HepG2 (cell line): ENCODE measurements around the gene GSDMA. TPM values are rescaled to one million over a fixed set of nuclear protein-coding genes. Genes with fewer than 3 reads are reported as not detected.

ENCODE experiments used
- ATAC-seq: fragments of 200-7000 bp; cut with Tn5 transposase; 3 replicates; pipeline ENCODE4 v1.9.1; 2020; ENCODE audit warnings: mild to moderate bottlenecking, moderate library complexity
- BruUV-seq: library from RNA; stranded (reverse); fragments of 400-500 nt; replicated peaks from 2 replicates; lab custom pipeline; 2021; lab: Mats Ljungman, UMichigan
- CTCF ChIA-PET: fragments of 300-600 bp; formaldehyde crosslinking; extraction: SDS; loops from one replicate; lab custom pipeline; 2021; ENCODE audit warnings: low total read pairs, inconsistent platforms, low intra/inter-chr PET ratio; lab: Yijun Ruan, JAX
- POLR2A ChIA-PET: fragments of 350-600 bp; sonication (Branson Sonifier 250); formaldehyde crosslinking; loops from one replicate; lab custom pipeline; 2020; ENCODE audit warnings: antibody characterized with exemption, inconsistent platforms; lab: Yijun Ruan, JAX
- DNase-seq: peaks from one replicate; pipeline ENCODE4 v3.0.0-alpha.2; 2015; ENCODE audit warnings: low spot score
- FAIRE-seq: peaks from 3 replicates; lab custom pipeline; 2011; peaks lifted over from hg19 to GRCh38; lab: Jason Lieb, UNC
- H2AFZ ChIP-seq: one replicate; pipeline ENCODE4 v1.6.1; 2011; ENCODE audit warnings: low read length, inconsistent platforms
- H3K27ac ChIP-seq: fragments of 300-600 bp; 3 replicates; pipeline ENCODE4 v1.8.0; 2011; ENCODE audit warnings: mixed run types, mild to moderate bottlenecking, mixed read lengths, low read length, inconsistent platforms; ENCODE audit not compliant: insufficient read depth; ENCODE audit errors: extremely low read length
- H3K27me3 ChIP-seq, 2 experiments: fragments of 200-600 bp in 1 of 2; 2 replicates in 1 of 2; 3 replicates in 1 of 2; pipeline versions ENCODE4 v1.6.0 to v1.8.0; 2011; ENCODE audit warnings: low read length in 2 of 2, mild to moderate bottlenecking in 2 of 2, moderate library complexity in 2 of 2, inconsistent platforms in 1 of 2; ENCODE audit not compliant: insufficient read depth in 2 of 2, control insufficient read depth in 1 of 2
- H3K36me3 ChIP-seq, 2 experiments: fragments of 200-600 bp in 1 of 2; replicated peaks in 1 of 2; 2 replicates in 1 of 2; 3 replicates in 1 of 2; pipeline versions ENCODE4 v1.5.1 to v1.8.0; 2011; ENCODE audit warnings: low read length in 2 of 2, inconsistent platforms in 1 of 2; ENCODE audit not compliant: insufficient read depth in 2 of 2, control insufficient read depth in 1 of 2
- H3K4me1 ChIP-seq: 2 replicates; pipeline ENCODE4 v1.5.1; 2012; ENCODE audit warnings: low read length, inconsistent platforms; ENCODE audit not compliant: insufficient read depth
- H3K4me2 ChIP-seq: 2 replicates; pipeline ENCODE4 v1.6.0; 2011; ENCODE audit warnings: low read depth, low read length, inconsistent platforms
- H3K4me3 ChIP-seq, 3 experiments: fragments of 200-600 bp in 1 of 3; sonication (generic), shearing (Covaris generic) in 1 of 3; replicated peaks in 1 of 3; 2 replicates each; pipeline ENCODE4 v1.5.1; 2011 to 2016; ENCODE audit warnings: low read length in 3 of 3, inconsistent platforms in 2 of 3, low read depth in 2 of 3, mild to moderate bottlenecking in 2 of 3, control low read depth in 1 of 3, mixed read lengths in 1 of 3; ENCODE audit not compliant: insufficient read depth in 1 of 3
- H3K79me2 ChIP-seq: one replicate; pipeline ENCODE4 v1.6.1; 2011; ENCODE audit warnings: low read length, inconsistent platforms; ENCODE audit not compliant: insufficient read depth
- H3K9ac ChIP-seq: 2 replicates; pipeline ENCODE4 v1.6.0; 2011; ENCODE audit warnings: mild to moderate bottlenecking, low read depth, low read length, inconsistent platforms; ENCODE audit not compliant: insufficient read depth
- H3K9me3 ChIP-seq: 2 replicates; pipeline ENCODE4 v1.5.1; 2012; ENCODE audit warnings: mild to moderate bottlenecking, low read length
- H4K20me1 ChIP-seq: 2 replicates; pipeline ENCODE4 v1.6.0; 2011; ENCODE audit warnings: inconsistent platforms, mild to moderate bottlenecking, low read length, moderate library complexity; ENCODE audit not compliant: insufficient read depth
- AHR ChIP-seq: IDR thresholded peaks from 2 replicates; pipeline ENCODE4 v1.6.1; 2018; ENCODE audit warnings: missing genetic modification reagents, missing compliant biosample characterization
- ESRRA ChIP-seq: sonication (generic); formaldehyde crosslinking; IDR thresholded peaks from 2 replicates; pipeline ENCODE4 v1.5.1; 2020; ENCODE audit warnings: mild to moderate bottlenecking, low read depth, missing genetic modification reagents
- GABPB1 ChIP-seq: IDR thresholded peaks from 2 replicates; pipeline ENCODE4 v1.6.1; 2016; ENCODE audit warnings: mild to moderate bottlenecking, missing genetic modification reagents, moderate library complexity, missing compliant biosample characterization
- HMG20A ChIP-seq: IDR thresholded peaks from 2 replicates; pipeline ENCODE4 v1.6.1; 2016; ENCODE audit warnings: borderline replicate concordance
- ISL2 ChIP-seq: sonication (generic); formaldehyde crosslinking; IDR thresholded peaks from 2 replicates; pipeline ENCODE4 v1.5.0; 2020; ENCODE audit warnings: missing genetic modification reagents
- MIER2 ChIP-seq: IDR thresholded peaks from 2 replicates; pipeline ENCODE4 v1.6.1; 2016; ENCODE audit warnings: missing biosample characterization, missing genetic modification reagents
- NFYC ChIP-seq: IDR thresholded peaks from 2 replicates; pipeline ENCODE4 v1.6.1; 2016; ENCODE audit warnings: missing genetic modification reagents, missing compliant biosample characterization
- PRPF4 ChIP-seq: fragments of 200-400 bp; formaldehyde crosslinking; IDR thresholded peaks from 2 replicates; pipeline ENCODE4 v1.6.1; 2016; ENCODE audit warnings: low read length, low read depth; ENCODE audit not compliant: poor library complexity, severe bottlenecking
- SMAD9 ChIP-seq: sonication (generic); formaldehyde crosslinking; IDR thresholded peaks from 2 replicates; pipeline ENCODE4 v1.5.1; 2020; ENCODE audit warnings: mild to moderate bottlenecking, missing genetic modification reagents
- SNAPC5 ChIP-seq: sonication (generic); formaldehyde crosslinking; IDR thresholded peaks from 2 replicates; pipeline ENCODE4 v1.8.1; 2023; ENCODE audit warnings: mild to moderate bottlenecking, missing genetic modification reagents, borderline replicate concordance
- THRA ChIP-seq: sonication (generic); formaldehyde crosslinking; IDR thresholded peaks from 2 replicates; pipeline ENCODE4 v1.4.0; 2020; ENCODE audit warnings: missing genetic modification reagents, borderline replicate concordance
- ZMYM4 ChIP-seq: sonication (generic); formaldehyde crosslinking; IDR thresholded peaks from 2 replicates; pipeline ENCODE4 v1.8.1; 2023; ENCODE audit warnings: mild to moderate bottlenecking, missing genetic modification reagents
- ZNF292 ChIP-seq: sonication (generic); formaldehyde crosslinking; IDR thresholded peaks from 2 replicates; pipeline ENCODE4 v1.8.1; 2022; ENCODE audit warnings: mild to moderate bottlenecking, low read depth, missing genetic modification reagents, borderline replicate concordance
- ZNF30 ChIP-seq: sonication (generic); formaldehyde crosslinking; IDR thresholded peaks from 2 replicates; pipeline ENCODE4 v1.5.0; 2020; ENCODE audit warnings: mild to moderate bottlenecking, missing genetic modification reagents
- ZNF367 ChIP-seq: sonication (generic); formaldehyde crosslinking; IDR thresholded peaks from 2 replicates; pipeline ENCODE4 v1.4.0; 2020; ENCODE audit warnings: missing genetic modification reagents, borderline replicate concordance
- ZNF552 ChIP-seq: sonication (generic); formaldehyde crosslinking; IDR thresholded peaks from 2 replicates; pipeline ENCODE4 v1.9.0; 2022; ENCODE audit warnings: missing genetic modification reagents, mild to moderate bottlenecking, borderline replicate concordance
- ZNF563 ChIP-seq: sonication (generic); formaldehyde crosslinking; IDR thresholded peaks from 2 replicates; pipeline ENCODE4 v1.8.0; 2022; ENCODE audit warnings: mild to moderate bottlenecking, moderate library complexity, missing genetic modification reagents
- ZNF639 ChIP-seq: conservative IDR thresholded peaks from 2 replicates; pipeline ENCODE4 v1.6.1; 2018; ENCODE audit warnings: missing genetic modification reagents
- ZNF75D ChIP-seq: sonication (generic); formaldehyde crosslinking; IDR thresholded peaks from 2 replicates; pipeline ENCODE4 v1.8.1; 2023; ENCODE audit warnings: missing genetic modification reagents, mild to moderate bottlenecking, borderline replicate concordance
- WGBS: methylation state at CpG from one replicate; pipeline ENCODE4 v1.1.6; 2017; ENCODE audit warnings: low lambda C conversion rate; 5-methylcytosine and 5-hydroxymethylcytosine counted together
- in situ Hi-C: cut with HindIII; loops from 2 replicates; pipeline ENCODE4 v1.10.0; 2017; ENCODE audit warnings: low pct_unique_long_range_greater_than_20kb; ENCODE audit not compliant: extremely low pct_ligation_motif_present
- intact Hi-C: fragments of 100-400 bp; cut with micrococcal nuclease; formaldehyde crosslinking; loops from one replicate; pipeline ENCODE4 v1.10.0; 2022; ENCODE audit not compliant: unreplicated experiment
- polyA plus RNA-seq, 8 experiments: library from polyadenylated mRNA; depleted of rRNA in 3 of 8; stranded (reverse) in 7 of 8; unstranded in 1 of 8; fragments of >200 nt; fragmentation: Illumina TruSeq in 4 of 8; extraction: Trizol in 4 of 8; gene quantifications; 2 replicates each; pipeline versions ENCODE4 v1.2.1 to v1.2.3, GENCODE V29; 2011 to 2016; ENCODE audit warnings: low read depth in 4 of 8, missing spikeins in 1 of 8, mixed read lengths in 1 of 8; ENCODE audit not compliant: insufficient read depth in 1 of 8
- total RNA-seq, 5 experiments: library from RNA; depleted of rRNA; stranded (reverse); fragments of >200 nt; fragmentation: Illumina TruSeq; extraction: Trizol; gene quantifications; 2 replicates each; pipeline ENCODE4 v1.2.3, GENCODE V29; 2016; ENCODE audit warnings: low read depth in 1 of 5

The GSDMA gene
- total and polyA plus RNA-seq, 2 of the 13 experiments (the other 11 are each of a cell fraction or from before 2014, with no cell fraction given): not detected

GRCh38 chr17:39926135-39926587, 36.6 kb upstream of the GSDMA start (continued):
- TF ChIP-seq SMAD9 (0 out of 2 replicates have a peak, but pooled peaks have one; percentile 6), ZMYM4 (CRISPR knock-in tag) (no peak), HMG20A (CRISPR knock-in tag) (no peak), ZNF552 (0 out of 2 replicates have a peak, but pooled peaks have one; percentile 34), ESRRA (CRISPR knock-in tag) (no peak), SNAPC5 (CRISPR knock-in tag) (0 out of 2 replicates have a peak, but pooled peaks have one; percentile 29)

- ChIA-PET POLR2A (interaction anchor here (0.6 to 5.3 kb wide), 20 partner anchors 8 to 223 kb away, joined by 3 to 47 read pairs (median 4); partner anchors contain the start of genes GSDMB and PSMD3), CTCF (no interaction called here)
- TSS peak; percentile 61 for BruUV-seq
- WGBS: 2% methylated on average over 13 of the region's 15 CpGs
- H3K79me2 ChIP-seq: peaks cover 50% of the 10 kb centered on the region
- H3K4me3 ChIP-seq: peak overlapping the region; percentile 72 to 96 (median 90)
- in situ Hi-C loops (no loop called here), intact Hi-C loops (loop anchor here (1.0 to 10.0 kb wide), 3 partner anchors 12 to 178 kb away; partner anchors contain the start of genes NR1D1 and PSMD3)
- no peaks in the 10 kb centered on the region for H3K9me3 ChIP-seq
- no peak overlapping the region for H2AFZ ChIP-seq
- peaks cover 19 to 25% of the 10 kb centered on the region in 2 experiments for H3K36me3 ChIP-seq
- H3K9ac ChIP-seq: peak overlapping the region; percentile 90
- peak; percentile 44 for ATAC-seq
- peak overlapping the region; percentile 97 for H3K4me2 ChIP-seq
- peak; percentile 23 for FAIRE-seq
- DNase-seq: peak; percentile 78
- peaks cover 5% of the 10 kb centered on the region; the same call in 1 of the 2 replicates for H4K20me1 ChIP-seq
- H3K27me3 ChIP-seq: no peaks in the 10 kb centered on the region; a peak in 1 of 5 replicates
- peak overlapping the region; percentile 93 for H3K27ac ChIP-seq
- H3K4me1 ChIP-seq: peaks cover 72% of the 10 kb centered on the region
- TF ChIP-seq ZNF75D (CRISPR knock-in tag): no peak
- no peak; the same call in 1 of the 2 replicates for TF ChIP-seq THRA (CRISPR knock-in tag)
- TF ChIP-seq ZNF367 (CRISPR knock-in tag): no peak
- no peak for TF ChIP-seq GABPB1 (CRISPR knock-in tag)
- peak; percentile 88 for TF ChIP-seq ZNF563 (CRISPR knock-in tag)
- TF ChIP-seq ZNF292 (CRISPR knock-in tag): no peak; the same call in 1 of the 2 replicates
- TF ChIP-seq ISL2 (CRISPR knock-in tag): no peak
- TF ChIP-seq AHR (CRISPR knock-in tag): 0 out of 2 replicates have a peak, but pooled peaks have one; percentile 22
- TF ChIP-seq ZNF30 (CRISPR knock-in tag): no peak
- TF ChIP-seq ZNF639 (CRISPR knock-in tag): no peak; the same call in 1 of the 2 replicates
- no peak for TF ChIP-seq PRPF4
- no peak for TF ChIP-seq NFYC (CRISPR knock-in tag)
- peak; percentile 20; the same call in 1 of the 2 replicates for TF ChIP-seq MIER2
Measured at GRCh38 chr17:39926588-39927100, 36.2 kb upstream of the GSDMA start.
